AG09319 (cell line): Measurements from ENCODE around the gene CLIC6.
"Not testable (repeated sequence)": the region's sequence is repeated elsewhere in the genome, so short reads cannot be mapped to it uniquely, and the experiment has no call there.

Experiments used
- DNase-seq: peaks from one replicate; pipeline ENCODE4 v3.0.0-alpha.2; 2010; ENCODE audit warnings: low read depth; ENCODE audit errors: extremely low read depth
- CTCF ChIP-seq: IDR thresholded peaks from 2 replicates; pipeline ENCODE4 v1.5.1; 2011; ENCODE audit warnings: low read depth, mild to moderate bottlenecking, inconsistent platforms, low read length, moderate library complexity

CLIC6 gene

GRCh38 chr21:34661848-34662247, 6.9 kb upstream of the CLIC6 start:
- no peak for TF ChIP-seq CTCF
- no peak for DNase-seq

GRCh38 chr21:34667761-34668160, 1.0 kb upstream of the CLIC6 start:
- no peak for DNase-seq
- TF ChIP-seq CTCF, result no peak

- DNase-seq, result no peak
- no peak for TF ChIP-seq CTCF
Observed at GRCh38 chr21:34669149-34669879, 520 bp downstream of the CLIC6 start.

GRCh38 chr21:34669880-34670219, 1.1 kb downstream of the CLIC6 start:
- DNase-seq, result not testable (repeated sequence)

GRCh38 chr21:34670220-34670961, 1.6 kb downstream of the CLIC6 start:
- no peak for TF ChIP-seq CTCF
- DNase-seq, result no peak

- no peak for DNase-seq
- TF ChIP-seq CTCF, result no peak
Observed at GRCh38 chr21:34670962-34671348, 2.2 kb downstream of the CLIC6 start.

- TF ChIP-seq CTCF, result no peak
- DNase-seq, result no peak
Observed at GRCh38 chr21:34671462-34671861, 2.7 kb downstream of the CLIC6 start.
